ENCODE results near the gene SLC39A12.

Gene SLC39A12

DNA sequence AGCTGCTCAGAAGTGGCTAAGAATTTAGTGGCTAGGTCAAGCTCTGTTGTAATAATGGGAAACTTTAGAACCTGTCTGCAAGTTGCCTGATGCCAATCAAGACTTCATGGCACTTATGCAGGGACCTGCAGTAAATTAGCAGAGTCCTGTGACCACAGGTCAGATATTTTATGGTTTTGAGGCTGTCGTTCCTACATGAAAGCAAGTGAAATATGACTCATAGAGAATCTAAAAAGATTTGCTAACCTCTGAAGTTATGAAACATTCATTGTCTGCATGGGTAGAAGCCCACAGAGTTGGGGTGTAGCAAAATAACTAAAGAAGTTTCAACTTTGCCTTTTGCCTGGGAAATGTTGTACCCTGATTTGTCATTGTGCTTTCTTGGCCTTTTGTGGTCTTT, 32.3 kb downstream of the SLC39A12 start:
- peaks cover 14% of the 10 kb centered on the region for H3K4me1 ChIP-seq
- DNase-seq (ENCODE audit: low spot score in 2 of 2) = no peak
- no peaks in the 10 kb centered on the region for H3K27me3 ChIP-seq (ENCODE audit: low read depth)
- H3K36me3 ChIP-seq (replicated peaks) = no peaks in the 10 kb centered on the region
- in situ Hi-C loops (cut with MboI; ENCODE audit: low sequenced_read_pairs) = no loop called here
- no peak overlapping the region for H3K4me3 ChIP-seq
- H3K9me3 ChIP-seq = no peaks in the 10 kb centered on the region

DNA sequence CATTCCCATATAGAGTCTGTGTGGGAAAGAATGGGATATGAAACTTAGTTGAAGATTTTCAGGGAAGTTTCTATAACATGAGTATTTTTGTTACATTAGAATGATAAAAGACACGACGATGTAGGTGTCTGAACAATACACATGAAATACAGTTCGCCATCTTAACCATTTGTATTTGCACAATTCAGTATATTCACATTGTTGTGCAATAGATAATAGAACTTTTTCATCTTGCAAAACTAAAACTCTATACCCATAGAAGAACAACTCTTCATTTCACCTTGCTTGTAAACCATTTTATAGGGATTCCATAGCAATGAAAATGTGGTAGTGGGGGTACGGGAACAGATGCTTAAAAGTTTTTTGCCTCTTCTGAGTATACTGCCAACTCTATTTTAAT, 32.8 kb downstream of the SLC39A12 start:
- peak in 1 of 2 experiments; percentile 22 for DNase-seq (ENCODE audit: low spot score in 2 of 2)
- Histone ChIP-seq H3K9me3 (no peaks in the 10 kb centered on the region), H3K27me3 (ENCODE audit: low read depth) (no peaks in the 10 kb centered on the region), H3K4me3 (no peak overlapping the region), H3K36me3 (replicated peaks) (no peaks in the 10 kb centered on the region), H3K4me1 (peaks cover 19% of the 10 kb centered on the region)
- in situ Hi-C loops (cut with MboI; ENCODE audit: low sequenced_read_pairs) = no loop called here

DNA sequence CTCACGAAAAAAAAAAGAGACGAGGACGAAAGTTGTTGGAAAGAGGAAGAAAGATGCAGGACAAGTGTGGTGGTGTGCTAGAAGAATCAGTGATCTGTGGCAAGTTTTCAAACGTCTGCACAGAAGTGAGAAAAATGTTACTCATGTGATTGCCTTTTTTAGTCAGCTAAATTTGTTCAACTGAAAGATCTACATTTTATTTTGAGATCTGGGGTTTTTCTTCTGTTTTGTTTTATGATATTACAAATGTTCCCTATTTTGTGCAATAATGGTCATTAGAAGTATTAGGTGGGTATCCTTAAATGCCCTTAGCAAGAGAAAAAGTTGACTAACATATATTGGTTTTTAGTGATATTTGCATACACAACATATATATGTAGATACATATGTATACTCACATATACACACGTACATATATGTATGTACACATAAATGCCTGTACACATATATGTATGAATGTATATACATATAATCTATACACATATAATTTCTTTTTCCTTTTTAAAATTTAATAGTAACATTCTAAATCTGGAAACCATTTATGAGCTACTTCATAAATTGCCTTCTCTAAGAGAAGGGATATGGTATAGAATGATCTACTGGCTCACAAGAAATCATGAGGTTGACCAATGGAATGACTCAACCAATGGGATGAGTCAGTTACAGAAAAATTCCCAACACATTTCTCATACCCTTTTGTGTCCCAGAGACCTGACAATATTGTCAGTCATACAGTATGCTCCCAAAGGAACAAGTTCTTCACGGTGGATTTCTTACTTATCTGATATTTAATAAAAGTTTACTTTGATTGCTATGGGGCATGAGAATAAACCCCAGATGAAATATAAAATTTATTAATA, 38.4 kb downstream of the SLC39A12 start:
- H3K9me3 ChIP-seq = no peaks in the 10 kb centered on the region
- no peaks in the 10 kb centered on the region for H3K36me3 ChIP-seq (replicated peaks)
- peaks cover 38% of the 10 kb centered on the region for H3K4me1 ChIP-seq
- no peak for DNase-seq (ENCODE audit: low spot score in 2 of 2)
- in situ Hi-C loops (cut with MboI; ENCODE audit: low sequenced_read_pairs) = no loop called here
- no peak overlapping the region for H3K4me3 ChIP-seq
- no peaks in the 10 kb centered on the region for H3K27me3 ChIP-seq (ENCODE audit: low read depth)

DNA sequence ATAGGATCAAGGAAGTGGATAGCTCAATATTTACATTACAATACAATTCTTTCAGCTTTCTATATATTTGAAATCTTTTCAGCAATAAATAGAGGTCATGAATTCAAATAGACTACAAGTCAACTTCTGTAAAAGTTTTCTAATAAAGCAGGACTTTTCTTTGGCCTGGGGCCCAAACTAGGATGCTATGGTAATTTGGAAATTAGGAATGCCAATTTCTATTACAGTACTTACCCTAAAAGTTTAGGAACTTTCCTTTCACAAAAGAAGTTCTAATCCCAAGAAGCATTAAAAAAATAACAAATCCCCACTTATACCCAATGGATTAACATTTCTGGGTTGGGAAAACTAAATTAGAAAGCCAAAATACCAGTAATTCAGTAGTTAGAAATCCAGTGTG, 40.5 kb downstream of the SLC39A12 start:
- in situ Hi-C loops (cut with MboI; ENCODE audit: low sequenced_read_pairs) = no loop called here
- H3K4me1 ChIP-seq = peaks cover 38% of the 10 kb centered on the region
- no peaks in the 10 kb centered on the region for H3K36me3 ChIP-seq (replicated peaks)
- H3K9me3 ChIP-seq = no peaks in the 10 kb centered on the region
- peak; percentile 59 to 75 for DNase-seq (ENCODE audit: low spot score in 2 of 2)
- H3K27me3 ChIP-seq (ENCODE audit: low read depth) = no peaks in the 10 kb centered on the region
- H3K4me3 ChIP-seq = no peak overlapping the region

DNA sequence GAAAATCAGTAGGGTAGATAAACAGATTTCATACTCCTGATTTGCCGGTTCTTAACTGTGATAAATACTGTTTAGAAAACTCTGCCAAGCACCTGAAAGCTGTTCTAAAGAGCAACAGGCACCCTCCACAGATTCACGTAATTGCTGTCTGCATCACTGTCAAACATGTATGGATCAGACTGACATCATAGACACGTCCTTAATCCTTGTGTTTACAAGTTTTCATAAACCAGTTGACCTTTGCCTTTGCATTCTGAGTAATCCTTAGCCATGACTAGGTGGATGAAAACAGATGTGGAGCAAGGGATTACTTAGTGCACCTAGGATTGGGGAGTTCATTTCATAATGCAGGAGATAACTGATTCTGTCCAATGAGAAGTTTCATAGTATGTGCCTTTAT, 41.6 kb downstream of the SLC39A12 start:
- Histone ChIP-seq H3K36me3 (replicated peaks) (no peaks in the 10 kb centered on the region), H3K4me3 (no peak overlapping the region), H3K9me3 (no peaks in the 10 kb centered on the region), H3K27me3 (ENCODE audit: low read depth) (no peaks in the 10 kb centered on the region), H3K4me1 (peaks cover 38% of the 10 kb centered on the region)
- DNase-seq (ENCODE audit: low spot score in 2 of 2) = peak in 1 of 2 experiments; percentile 23
- in situ Hi-C loops (cut with MboI; ENCODE audit: low sequenced_read_pairs) = no loop called here

DNA sequence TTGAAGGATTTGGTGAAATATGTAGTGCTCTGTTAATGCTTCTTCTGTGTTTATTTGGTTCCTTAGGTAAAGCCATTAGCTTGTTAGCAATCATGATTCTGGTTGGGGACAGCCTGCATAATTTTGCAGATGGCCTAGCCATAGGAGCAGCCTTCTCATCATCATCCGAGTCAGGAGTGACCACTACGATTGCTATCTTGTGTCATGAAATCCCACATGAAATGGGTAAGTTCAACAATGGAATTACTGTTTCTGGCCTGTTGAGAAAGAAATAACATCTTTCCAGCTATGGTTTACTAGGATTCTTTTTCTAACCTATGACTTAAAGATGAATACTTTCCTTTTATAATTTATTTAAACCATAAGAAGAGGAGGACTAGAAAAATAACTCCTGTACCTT, 48.9 kb downstream of the SLC39A12 start:
- H3K4me3 ChIP-seq = no peak overlapping the region
- peaks cover 6% of the 10 kb centered on the region for H3K4me1 ChIP-seq
- H3K9me3 ChIP-seq = no peaks in the 10 kb centered on the region
- DNase-seq (ENCODE audit: low spot score in 2 of 2) = no peak
- H3K36me3 ChIP-seq (replicated peaks) = no peaks in the 10 kb centered on the region
- in situ Hi-C loops (cut with MboI; ENCODE audit: low sequenced_read_pairs) = no loop called here
- H3K27me3 ChIP-seq (ENCODE audit: low read depth) = no peaks in the 10 kb centered on the region

DNA sequence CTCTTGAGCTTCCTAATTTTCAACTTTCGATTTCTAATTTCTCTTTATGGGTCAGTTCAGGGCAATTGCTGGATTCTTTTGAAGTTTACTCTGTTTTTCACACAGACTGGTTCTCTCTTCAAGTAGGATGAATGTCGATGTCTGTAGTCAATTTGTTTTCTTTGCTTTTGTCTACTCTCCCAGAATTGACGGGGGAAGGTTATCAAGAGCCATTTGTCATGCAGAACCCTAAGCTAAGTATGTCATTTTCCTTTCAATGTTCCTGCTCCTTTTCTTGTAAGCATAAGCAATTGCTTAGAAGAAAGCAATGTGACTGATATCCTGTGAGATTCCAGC, 53.7 kb downstream of the SLC39A12 start:
- H3K27me3 ChIP-seq (ENCODE audit: low read depth) = no peaks in the 10 kb centered on the region
- DNase-seq (ENCODE audit: low spot score in 2 of 2) = peak in 1 of 2 experiments; percentile 57
- H3K4me1 ChIP-seq = peaks cover 12% of the 10 kb centered on the region
- in situ Hi-C loops (cut with MboI; ENCODE audit: low sequenced_read_pairs) = no loop called here
- H3K4me3 ChIP-seq = no peak overlapping the region
- no peaks in the 10 kb centered on the region for H3K36me3 ChIP-seq (replicated peaks)
- H3K9me3 ChIP-seq = no peaks in the 10 kb centered on the region

DNA sequence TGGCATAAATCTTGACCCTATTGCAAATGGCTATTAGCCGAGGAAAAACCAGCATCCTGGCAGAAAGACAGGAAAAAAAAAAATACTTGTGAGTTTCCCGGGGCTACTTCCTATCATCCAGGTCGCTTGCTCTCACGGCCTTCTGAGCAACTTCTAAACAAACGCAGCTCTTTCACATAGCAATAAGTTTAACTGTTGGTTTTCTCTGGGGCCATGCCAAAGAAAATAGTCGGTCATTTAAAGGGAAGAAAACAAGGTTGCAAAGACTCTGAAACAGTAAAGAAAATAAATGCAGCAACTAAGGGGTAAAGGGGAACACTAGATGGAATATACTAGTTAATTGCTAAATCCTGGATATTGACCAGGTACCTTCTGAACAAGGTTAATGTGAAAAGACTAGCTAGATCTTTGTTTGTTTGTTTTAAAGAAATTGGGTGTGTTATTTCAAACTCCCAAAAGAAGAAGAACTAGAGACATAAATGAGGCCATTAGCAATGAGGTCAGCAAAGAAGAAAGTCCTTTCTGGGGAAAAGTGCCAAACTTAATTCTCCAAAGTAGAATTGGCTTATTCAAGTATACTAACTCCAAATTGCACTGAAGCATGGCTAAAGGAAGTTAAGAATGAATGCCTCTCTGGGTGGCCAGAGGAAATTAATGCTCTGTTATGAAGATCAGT, 54.2 kb downstream of the SLC39A12 start:
- in situ Hi-C loops (cut with MboI; ENCODE audit: low sequenced_read_pairs) = no loop called here
- H3K27me3 ChIP-seq (ENCODE audit: low read depth) = no peaks in the 10 kb centered on the region
- H3K9me3 ChIP-seq = no peaks in the 10 kb centered on the region
- H3K4me1 ChIP-seq = peaks cover 12% of the 10 kb centered on the region
- no peaks in the 10 kb centered on the region for H3K36me3 ChIP-seq (replicated peaks)
- DNase-seq (ENCODE audit: low spot score in 2 of 2) = no peak
- no peak overlapping the region for H3K4me3 ChIP-seq

DNA sequence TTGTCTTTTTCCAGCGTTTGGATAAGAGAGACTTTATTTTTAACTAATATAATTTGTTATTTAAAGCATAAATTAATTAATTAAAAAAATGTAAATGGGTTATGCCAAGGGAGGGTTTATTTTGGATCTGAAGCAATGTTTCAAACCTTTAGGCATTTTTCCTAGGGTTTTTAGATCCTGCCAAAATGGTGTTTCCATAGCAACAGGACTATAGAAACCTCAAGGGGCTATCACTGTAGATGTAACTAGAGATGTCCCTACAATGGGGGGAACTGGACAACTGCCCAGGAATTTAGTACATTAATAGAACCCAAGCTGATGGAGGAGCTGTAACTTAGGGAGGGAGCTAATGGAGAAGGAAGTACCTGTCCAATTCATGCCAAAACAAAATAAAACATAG, 57.3 kb downstream of the SLC39A12 start:
- H3K9me3 ChIP-seq = no peaks in the 10 kb centered on the region
- in situ Hi-C loops (cut with MboI; ENCODE audit: low sequenced_read_pairs) = no loop called here
- no peak for DNase-seq (ENCODE audit: low spot score in 2 of 2)
- peaks cover 12% of the 10 kb centered on the region for H3K4me1 ChIP-seq
- H3K36me3 ChIP-seq (replicated peaks) = no peaks in the 10 kb centered on the region
- H3K27me3 ChIP-seq (ENCODE audit: low read depth) = no peaks in the 10 kb centered on the region
- no peak overlapping the region for H3K4me3 ChIP-seq

DNA sequence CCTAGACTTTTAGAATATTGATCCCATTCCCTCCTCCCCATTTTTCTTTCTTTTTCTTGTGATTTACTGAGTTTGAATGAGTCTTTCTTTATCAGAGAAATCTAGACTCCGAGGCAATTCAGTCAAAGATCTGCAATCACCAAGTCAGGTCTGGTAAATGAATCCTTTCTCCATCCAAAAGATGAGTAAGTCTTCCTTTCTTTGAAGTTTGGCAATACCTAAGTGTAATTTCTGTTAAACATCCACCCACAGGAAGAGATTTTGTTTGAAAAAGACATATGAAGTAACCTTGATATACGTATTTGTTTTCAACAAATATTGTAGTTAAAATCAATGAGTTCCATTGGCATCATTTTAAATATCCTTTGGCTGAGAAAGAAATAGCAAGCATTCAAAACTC, 58.3 kb downstream of the SLC39A12 start:
- in situ Hi-C loops (cut with MboI; ENCODE audit: low sequenced_read_pairs) = no loop called here
- no peaks in the 10 kb centered on the region for H3K9me3 ChIP-seq
- H3K36me3 ChIP-seq (replicated peaks) = no peaks in the 10 kb centered on the region
- no peak for DNase-seq (ENCODE audit: low spot score in 2 of 2)
- H3K4me1 ChIP-seq = peaks cover 12% of the 10 kb centered on the region
- H3K4me3 ChIP-seq = no peak overlapping the region
- no peaks in the 10 kb centered on the region for H3K27me3 ChIP-seq (ENCODE audit: low read depth)

DNA sequence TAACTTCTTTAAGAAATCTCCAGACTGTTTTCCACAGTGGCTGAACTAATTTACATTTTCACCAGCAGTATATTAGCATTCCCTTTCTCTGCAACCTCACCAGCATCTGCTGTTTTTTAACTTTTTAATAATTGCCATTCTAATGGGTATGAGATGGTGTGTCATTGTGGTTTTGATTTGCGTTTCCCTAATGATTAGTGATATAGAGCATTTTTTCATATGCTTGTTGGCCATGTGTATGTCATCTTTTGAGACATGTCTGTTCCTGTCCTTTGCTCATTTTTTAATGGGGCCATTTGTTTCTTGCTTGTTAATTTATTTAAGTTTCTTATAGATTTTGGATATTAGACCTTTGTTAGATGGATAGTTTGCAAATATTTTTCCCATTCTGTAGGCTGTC, 68.8 kb downstream of the SLC39A12 start:
- DNase-seq (ENCODE audit: low spot score in 2 of 2) = no peak
- Histone ChIP-seq H3K27me3 (ENCODE audit: low read depth) (no peaks in the 10 kb centered on the region), H3K4me1 (no peaks in the 10 kb centered on the region; the same call in 1 of the 2 replicates), H3K9me3 (no peaks in the 10 kb centered on the region), H3K36me3 (replicated peaks) (no peaks in the 10 kb centered on the region), H3K4me3 (no peak overlapping the region)
- in situ Hi-C loops (cut with MboI; ENCODE audit: low sequenced_read_pairs) = no loop called here

DNA sequence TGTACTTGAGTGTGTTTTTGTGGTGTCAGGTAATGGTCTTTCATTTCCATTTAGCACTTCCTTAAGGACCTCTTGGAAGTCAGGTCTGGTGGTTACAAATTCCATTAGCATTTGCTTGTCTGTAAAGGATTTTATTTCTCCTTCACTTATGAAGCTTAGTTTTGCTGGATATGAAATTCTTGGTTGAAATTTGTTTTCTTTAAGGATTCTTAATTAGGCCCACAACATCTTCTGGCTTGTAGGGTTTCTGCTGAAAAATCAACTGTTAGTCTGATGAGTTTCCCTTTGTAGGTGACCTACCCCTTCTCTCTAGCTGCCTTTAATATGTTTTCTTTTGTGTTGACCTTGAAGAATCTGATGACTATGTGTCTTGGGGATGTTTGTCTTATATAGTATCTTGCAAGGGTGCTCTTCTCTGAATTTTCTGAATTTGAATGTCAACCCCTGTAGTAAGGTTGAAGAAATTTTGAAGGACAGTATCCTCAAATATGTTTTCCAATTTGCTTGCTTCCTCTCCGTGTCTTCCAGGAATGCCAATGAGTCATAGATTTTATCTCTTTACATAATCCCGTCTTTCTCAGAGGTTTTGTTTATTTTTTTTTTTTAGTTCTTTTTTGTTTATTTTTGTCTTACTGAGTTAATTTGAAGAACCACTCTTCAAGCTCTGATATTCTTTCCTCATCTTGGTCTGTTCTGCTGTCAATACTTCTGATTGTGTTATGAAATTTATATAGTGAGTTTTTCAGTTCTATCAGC, 70.2 kb downstream of the SLC39A12 start:
- no peaks in the 10 kb centered on the region for H3K36me3 ChIP-seq (replicated peaks)
- no peaks in the 10 kb centered on the region for H3K27me3 ChIP-seq (ENCODE audit: low read depth)
- no peaks in the 10 kb centered on the region for H3K9me3 ChIP-seq
- H3K4me3 ChIP-seq = no peak overlapping the region
- in situ Hi-C loops (cut with MboI; ENCODE audit: low sequenced_read_pairs) = no loop called here
- no peak for DNase-seq (ENCODE audit: low spot score in 2 of 2)
- no peaks in the 10 kb centered on the region; the same call in 1 of the 2 replicates for H3K4me1 ChIP-seq

DNA sequence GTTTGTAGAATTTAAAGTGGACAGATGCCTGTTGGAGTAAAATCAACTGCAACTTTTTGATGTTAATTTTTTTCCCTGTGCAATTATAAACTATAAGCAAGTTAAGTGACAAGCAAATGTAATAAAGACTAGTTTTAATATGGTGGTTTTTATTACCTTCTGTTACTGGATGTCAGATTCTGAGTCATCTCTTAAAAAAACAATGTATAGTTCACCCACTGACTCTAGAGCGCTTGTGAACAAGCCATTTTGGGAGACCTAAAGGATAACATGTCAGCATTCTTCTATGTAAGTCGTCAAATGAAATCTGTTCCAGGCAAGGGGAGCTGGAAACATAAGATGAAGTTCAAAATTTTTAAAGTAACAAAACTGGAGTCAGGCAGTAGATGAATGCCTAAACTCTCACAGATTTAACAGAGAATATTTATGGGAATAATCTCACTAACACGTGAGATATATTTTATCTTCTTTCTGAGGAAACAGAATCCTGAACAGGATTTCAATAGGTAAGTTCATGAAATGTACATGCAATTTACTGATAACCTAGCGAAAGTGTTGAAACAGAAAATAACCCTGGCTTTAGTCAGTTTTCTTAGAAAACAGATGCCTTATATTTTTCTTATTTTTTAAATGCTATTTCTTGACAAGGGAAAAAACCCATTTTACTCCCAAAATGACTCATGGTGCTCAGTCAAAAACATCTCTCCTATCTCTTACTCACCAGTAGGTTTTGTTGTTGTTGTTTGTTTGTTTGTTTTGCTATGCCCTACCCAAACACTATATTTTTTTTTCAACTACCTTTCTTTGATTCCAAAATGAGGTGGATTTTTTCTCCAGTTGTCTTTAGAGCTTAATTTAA, 91.7 kb downstream of the SLC39A12 start:
- no peak for DNase-seq (ENCODE audit: low spot score in 2 of 2)
- H3K9me3 ChIP-seq = no peaks in the 10 kb centered on the region
- no peak overlapping the region for H3K4me3 ChIP-seq
- no peaks in the 10 kb centered on the region for H3K36me3 ChIP-seq (replicated peaks)
- no peaks in the 10 kb centered on the region for H3K27me3 ChIP-seq (ENCODE audit: low read depth)
- H3K4me1 ChIP-seq = no peaks in the 10 kb centered on the region
- in situ Hi-C loops (cut with MboI; ENCODE audit: low sequenced_read_pairs) = no loop called here

All from HAP-1 (cell line).